GM19397 (cell line): ENCODE data around the gene SOX5.

Source experiments
- ATAC-seq: cut with Tn5 transposase; IDR thresholded peaks from one replicate; pipeline ENCODE4 v1.9.1; 2021; ENCODE audit warnings: mild to moderate bottlenecking, moderate library complexity; ENCODE audit not compliant: unreplicated experiment

Gene SOX5

DNA sequence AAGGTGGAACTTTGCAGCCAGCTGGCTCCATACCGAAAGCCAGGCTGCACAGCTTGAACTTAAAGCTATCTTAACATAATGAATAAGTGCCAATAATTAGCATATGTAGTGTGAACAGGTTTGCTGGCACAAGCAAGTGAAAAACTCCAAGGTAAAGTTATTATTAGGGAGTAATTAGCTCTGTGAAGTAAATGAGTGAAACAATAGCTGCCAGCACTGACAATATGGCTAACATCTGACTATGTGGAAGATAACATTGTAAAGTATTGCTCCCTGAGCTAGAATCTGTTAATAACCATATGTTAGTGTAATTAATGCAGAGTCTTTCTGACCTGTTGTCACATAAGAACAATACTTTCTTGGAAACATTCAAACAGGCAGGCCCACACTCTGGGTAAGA is 246.4 kb downstream of the SOX5 start:
- no peak for ATAC-seq

DNA sequence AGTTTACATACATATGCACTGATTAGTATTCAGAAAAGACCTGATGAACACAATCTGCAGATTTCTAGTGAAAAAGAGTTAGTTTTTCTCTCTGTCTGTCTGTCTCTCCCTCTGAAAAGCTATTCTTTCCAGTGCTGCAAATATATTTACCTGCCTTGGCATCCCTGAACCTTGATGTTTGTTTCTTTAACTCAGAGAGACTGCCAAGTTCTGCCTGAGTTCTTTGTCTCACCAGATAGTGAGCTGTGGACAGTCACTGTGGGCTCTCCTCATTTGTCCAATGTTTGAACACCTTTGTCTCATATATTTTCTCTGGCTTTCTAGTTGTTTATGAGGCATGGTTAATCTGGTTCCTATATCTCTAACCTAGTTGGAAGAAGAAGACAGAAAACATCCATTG is 250.4 kb downstream of the SOX5 start:
- ATAC-seq = no peak

DNA sequence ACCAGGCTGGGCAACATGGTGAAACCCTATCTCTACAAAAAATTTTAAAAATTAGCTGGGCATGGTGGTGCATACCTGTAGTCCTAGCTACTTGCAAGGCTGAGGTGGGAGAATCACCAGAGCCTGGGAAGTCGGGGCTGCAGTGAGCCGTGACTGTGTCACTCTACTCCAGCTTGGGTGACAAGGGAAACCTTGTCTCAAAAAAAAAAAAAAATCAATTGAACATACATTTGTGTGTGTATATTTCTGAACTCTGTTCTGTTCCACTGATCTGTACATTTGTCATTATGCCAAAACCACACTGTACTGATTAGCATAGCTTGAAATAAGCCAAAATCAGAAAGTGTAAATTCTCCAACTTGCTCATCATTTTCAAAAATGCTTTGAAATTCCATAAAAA is 254.6 kb downstream of the SOX5 start:
- no peak for ATAC-seq

DNA sequence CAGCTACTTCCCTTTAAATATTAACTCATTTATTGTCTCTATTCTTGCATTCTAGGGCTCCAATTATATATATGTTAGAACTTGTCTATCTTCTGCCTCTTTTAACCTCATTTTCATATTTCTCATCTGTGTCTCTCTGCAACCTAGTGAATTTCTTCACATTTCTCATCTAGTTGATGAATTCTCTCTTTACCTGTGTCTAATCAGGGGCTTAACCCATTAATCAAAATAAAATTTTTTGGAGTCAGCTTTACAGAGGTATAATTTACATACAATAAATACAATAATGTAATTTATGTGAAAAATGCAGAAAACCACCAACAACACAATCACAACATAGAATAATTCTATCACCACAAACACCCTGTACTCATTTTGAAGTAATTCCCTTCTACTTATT is 255.2 kb downstream of the SOX5 start:
- ATAC-seq = no peak

DNA sequence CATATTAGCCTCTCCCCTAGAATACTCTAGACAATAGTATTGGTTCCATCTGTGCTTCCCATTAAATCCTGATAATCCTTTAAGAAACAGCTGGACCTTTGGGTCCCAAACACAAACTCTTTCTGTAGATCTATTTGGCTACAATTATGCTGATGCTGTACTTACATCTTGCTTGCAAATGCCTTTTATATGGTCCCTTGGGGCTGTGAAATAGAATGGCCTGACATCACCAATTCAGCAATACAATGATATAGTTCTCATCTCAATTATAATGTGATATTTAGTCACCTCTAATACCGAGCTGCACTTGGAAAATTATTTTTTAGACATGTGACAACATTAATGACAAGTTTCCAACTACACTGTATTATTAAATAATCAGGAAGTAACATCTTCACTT is 261.5 kb downstream of the SOX5 start:
- ATAC-seq = no peak

DNA sequence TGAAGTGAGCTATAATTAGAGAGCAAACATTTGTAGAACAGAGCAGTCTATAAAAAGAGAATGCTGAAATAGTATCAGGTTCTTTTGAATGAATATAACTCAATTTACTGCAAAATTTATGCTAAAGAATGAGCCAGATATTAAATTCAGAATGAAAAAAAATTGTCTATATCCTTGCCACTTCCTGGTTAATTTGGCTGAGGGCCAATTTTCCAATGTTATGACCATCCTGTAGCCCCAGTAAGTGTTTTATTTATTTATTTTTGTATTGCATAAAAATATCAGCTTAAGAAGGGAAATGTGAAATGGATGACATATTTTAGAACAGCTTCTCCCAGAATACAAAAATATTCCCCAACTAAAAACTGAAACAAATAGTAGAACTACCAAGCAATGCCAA is 263.4 kb downstream of the SOX5 start:
- no peak for ATAC-seq

DNA sequence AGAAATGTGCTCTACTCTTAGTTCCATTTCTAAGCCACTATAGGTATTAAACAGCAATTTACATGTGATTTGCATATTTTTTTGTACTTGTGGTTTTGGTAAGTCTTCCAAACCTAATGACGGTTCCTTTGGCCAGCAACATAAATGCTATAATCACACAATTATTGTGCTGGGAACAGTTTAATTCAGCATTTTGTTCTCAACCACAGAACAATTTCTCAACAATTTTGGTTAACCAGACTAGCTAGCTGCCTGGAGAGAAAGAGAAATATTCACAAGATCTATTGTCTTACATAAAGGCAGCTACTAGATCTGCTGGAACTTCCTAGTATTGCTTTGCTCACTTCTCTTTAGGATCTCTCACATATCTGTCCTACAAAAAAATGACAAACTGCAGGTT is 265.3 kb downstream of the SOX5 start:
- ATAC-seq = no peak

DNA sequence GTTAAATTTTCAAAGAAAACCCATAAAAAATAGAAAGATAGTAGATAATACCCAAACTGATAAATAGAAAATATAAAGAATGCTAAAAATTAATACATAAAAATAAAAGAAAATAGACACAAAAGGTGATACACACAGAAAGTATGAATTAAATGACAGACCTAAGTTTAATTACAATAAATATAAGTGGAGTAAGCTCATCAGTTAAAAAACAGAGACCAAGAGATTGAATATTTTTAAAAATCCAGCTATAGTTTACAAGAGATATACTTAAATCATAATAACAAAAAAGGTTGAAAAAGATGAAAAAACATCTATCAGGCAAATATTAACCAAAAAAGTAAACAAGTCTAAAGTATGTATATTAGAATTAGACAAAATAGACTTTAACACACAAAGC is 268.2 kb downstream of the SOX5 start:
- ATAC-seq = no peak

DNA sequence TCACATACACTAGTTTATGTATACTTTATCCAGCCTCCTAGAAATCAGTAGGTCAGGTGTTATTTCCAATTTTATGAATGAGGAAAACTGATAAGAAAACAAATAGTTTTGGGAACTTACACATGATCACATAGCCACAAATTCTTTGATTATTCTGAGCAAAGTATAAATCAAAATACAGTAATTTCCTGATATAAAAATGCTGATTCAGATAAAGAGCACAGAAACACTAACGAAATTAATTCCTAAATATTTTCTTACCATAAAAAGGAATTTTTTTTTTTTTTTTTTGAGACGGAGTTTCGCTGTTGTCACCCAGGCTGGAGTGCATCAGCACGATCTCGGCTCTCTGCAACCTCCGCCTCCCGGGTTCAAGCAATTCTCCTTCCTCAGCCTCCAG is 275.4 kb downstream of the SOX5 start:
- no peak for ATAC-seq

DNA sequence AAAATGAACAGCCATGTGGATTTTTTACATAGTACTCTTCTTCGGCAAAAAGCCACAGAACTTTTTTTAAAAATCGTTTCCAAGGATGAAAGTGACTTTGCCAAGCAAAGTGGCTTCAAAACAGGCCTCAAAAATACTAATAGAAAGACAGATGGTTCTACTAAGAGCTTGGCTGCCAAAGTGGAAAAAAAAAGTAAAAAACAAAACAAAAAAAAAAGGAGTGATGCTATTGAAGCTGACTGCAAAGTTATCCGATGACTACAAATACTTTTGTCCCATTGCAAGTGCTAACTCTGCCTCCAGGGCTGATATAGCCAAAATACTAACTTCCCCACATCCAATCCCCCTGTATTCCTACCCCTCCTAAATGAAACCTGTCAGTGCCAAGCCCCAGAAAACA is 277.6 kb downstream of the SOX5 start:
- no peak for ATAC-seq

DNA sequence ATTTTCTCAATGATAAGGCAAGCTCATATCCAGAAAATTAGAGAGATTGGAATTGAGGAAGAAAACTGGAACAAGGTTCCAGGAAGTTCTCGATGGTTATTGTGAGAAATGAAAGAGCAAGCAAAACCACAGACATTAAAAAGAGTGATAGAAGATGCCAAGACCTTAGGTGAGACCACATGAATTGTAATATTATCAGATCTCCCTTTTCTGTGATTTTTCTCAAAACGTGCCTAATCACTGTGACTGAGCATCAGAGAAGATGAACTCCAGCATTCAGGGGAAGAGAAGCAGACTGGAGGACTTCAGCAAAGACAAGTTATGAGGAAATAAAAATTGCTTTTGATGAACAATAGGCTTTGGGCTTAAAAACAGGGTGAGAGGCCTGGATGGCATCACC is 278.8 kb downstream of the SOX5 start:
- no peak for ATAC-seq

DNA sequence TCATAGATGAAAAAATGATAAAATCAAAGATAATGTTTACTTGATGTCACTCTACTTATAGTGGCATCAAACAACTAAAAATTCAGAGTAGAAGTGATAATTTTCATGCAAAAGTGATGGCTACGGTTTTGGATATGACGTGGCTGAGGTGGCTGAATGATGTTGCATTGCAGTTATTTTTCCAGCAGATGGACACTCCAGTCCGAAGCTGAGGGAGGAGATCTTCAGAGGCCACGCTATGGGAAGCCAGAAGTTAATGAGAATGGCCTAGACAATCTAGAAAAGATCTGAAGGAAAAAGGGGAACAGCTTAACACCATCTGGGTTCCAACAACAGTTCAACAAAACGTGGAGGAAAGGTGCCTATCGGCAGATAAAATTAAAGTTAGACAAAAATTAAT is 279.8 kb downstream of the SOX5 start:
- no peak for ATAC-seq

DNA sequence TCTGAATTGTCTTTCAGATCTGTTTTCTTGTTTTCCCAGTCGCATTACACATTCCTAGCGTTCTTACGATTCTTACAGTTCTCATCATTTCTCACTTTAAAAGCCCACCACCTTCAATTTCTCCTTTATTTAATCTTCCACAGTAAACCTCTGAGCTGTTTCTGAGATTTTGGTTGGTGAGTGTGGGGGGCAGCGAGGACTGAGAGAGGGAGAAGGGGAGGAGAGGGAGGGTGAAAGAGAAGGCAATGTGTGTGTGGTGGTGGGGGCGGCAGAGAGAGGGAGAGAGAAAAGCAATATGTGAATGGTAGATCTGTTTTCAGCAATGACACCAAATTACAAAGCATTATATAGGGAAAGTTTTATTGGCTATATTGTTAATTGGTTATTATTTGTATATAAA is 282.6 kb downstream of the SOX5 start:
- no peak for ATAC-seq

DNA sequence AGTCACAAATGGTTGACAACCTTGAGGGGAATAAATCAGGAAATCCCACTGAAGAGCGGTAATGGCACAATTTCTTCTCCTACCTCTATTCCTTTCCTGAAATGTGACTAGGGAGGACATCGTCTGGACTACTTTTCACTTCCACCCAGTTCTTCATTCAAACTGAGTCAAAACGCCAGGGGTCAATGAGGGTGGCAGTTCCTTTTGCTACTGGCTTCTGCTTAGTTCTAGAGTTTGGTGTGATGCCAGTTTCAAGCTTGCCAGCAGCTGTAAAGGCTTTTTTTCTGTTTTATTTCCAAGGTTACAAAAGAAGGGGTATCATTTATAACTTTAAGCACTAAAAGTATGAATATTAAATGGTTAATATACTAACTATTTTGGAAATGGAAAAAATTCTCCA is 286.5 kb downstream of the SOX5 start:
- no peak for ATAC-seq

DNA sequence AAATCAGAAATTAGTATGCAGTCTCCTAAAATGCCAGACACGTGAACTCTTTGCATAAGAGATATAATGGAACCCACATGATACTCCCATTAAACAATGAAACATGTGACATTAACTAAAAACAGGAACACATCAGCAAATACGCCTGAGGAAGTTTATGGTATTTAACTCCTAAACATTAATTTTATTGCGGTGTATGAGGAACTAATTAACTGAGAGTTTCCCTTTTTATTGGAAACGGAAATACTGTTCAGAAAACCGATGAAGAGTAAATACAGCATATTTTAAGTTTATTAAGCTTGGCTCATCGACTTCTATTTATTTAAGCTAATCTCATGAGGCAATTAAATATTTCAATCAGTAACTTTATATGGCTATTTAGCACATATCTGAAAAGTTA is 290.3 kb downstream of the SOX5 start:
- no peak for ATAC-seq

DNA sequence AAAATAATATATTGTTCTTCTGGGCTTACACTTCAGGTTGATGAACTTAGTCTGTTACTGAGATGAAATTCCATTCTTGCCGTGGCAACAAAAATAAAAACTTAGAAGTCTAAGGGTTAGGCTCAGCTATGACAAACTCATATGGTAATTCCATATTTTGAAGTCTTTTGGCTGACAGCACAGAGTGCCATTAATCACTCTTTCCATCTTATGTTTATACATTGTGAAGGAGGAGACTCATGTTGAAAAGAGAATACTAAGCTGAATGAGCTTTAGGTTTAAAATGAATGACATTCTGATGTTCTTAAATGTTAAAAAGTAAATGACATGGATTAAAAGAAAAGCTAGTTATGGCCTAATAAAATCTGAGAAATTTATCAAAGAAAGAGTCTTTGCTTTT is 291.9 kb downstream of the SOX5 start:
- ATAC-seq = no peak

DNA sequence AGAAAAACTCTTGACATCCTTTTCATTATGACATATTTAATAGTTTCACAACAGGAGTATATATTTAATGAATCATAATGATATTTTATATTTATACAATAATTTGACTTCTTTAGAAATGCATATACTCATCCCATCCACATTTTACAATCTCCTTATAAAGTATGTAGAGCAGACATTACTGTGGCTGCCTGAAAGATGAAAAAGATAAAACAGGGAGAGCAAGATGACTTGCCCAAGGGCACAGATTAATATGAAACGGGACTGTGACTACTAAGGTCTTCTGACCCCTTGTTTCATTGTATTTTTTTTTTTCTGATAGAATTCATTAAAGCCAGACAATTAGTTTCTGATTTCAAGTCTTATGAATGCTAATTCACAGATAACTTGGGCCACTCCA is 293.6 kb downstream of the SOX5 start:
- no peak for ATAC-seq

DNA sequence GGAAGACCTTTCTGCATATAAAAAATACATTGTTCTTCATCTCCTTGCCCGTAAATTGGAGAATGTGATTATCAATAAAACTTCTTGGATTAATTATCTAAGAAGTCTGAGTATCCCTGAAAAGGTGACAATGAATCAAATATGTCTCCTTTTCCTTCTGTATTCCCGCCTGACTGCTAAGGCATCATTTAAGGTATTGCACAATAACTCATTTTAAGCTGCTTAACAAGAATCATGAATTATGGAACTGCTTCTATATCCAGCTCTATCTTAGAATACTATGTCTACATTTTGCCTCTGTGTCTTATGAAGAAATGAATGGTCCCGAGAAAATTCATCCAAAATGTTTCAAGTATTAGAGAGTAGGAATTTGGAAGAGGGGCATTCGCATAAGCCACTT is 294.4 kb downstream of the SOX5 start:
- ATAC-seq = no peak

DNA sequence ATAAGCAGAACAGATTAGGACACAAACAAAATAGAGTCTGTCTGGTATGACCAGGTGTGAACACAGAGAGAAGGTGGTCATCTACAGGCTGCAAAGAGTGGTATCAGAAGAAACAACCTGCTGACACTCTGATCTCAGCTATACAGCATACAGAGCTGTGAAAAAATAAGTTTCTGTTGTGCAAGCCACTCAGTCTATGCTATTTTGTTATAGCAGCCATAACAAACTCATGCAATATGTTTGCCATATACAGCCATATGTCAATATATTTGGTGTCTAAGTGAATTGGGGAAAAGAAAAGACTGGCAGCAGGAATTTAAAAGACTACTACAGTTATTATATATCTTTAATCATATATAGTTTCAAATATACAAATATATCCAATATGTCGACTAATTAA is 300.9 kb downstream of the SOX5 start:
- ATAC-seq = no peak

DNA sequence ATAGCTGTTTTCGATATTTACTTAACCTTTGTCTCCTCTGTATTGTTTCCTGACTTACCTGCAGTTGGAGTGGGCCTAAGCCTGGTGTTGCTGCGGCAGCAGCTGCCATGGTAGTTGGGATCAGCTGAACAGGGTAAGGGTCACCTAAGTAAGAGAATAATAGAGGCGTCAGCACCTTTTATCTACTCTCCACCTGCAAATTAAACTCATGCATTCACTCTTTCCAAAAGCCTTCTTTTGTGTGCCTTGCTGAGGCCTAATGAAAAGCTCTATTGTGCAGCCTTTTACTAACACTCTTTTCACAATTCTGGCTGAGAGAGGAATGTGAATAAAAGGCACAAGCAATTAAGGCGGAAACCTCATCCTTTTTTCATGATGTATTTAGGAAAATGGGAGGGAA is 308.7 kb downstream of the SOX5 start:
- ATAC-seq = no peak

DNA sequence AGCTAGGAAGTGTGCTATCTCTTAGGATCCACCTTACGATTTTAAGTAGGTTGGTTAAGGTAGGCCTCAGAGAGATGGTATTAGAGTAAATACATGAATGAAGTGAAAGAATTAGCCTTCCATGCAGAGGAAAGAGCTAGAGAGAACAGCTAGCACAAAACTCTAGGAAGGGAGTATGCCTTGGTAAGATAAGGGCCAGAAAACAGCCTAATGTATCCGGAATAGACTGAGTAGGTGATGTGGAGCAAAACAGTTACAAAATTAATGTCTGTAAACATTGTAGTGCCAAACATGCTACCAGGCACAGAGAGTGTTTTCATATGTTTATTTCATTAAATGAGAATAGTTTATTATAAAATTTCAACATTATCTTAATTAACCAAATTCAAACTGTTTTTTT is 315.1 kb downstream of the SOX5 start:
- ATAC-seq = no peak

DNA sequence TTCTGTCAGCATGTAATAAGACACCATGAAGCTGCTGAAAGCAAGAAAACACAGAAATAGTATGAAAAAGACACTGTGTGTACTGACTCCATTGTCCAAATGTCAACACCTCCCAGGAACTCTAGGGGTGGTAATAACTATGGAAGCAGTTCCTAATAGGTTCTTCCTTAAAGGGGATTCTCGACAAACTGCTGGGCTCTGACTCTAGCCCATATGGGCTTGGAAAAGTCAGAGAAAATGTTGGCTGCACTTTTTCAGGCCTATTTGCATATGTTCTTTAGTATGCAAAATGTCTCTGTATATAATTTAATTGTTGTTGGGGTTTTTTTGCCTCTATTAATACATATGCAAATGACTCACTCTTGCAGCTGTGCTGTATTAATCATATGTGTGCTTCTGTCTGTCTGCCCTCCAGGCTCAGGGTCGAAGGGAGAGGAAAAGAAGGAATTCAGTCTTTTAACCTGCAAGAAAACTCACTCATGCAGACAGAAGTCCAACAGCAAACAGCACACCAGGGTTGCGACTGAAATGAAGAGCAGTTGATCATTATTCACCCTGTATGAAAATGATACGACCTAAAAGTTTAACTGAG is 317.6 kb downstream of the SOX5 start:
- ATAC-seq = no peak

DNA sequence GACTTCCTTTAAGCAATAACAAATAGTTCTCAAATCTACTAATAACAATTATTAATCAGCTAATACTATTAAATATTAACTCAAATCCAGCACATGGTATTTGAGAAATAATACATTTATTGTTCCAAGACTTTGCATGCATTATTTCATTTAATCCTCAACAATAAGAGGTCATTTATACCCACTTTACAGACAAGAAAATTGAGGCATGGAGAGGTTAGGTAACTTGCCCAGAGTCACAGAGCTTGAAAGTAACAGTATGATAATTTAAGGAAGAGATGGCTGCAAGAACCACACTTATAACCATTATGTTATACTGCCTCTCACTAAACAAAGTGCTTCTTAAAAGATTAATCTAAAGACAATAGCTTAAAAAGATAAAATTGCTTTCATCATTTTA is 318.9 kb downstream of the SOX5 start:
- no peak for ATAC-seq

DNA sequence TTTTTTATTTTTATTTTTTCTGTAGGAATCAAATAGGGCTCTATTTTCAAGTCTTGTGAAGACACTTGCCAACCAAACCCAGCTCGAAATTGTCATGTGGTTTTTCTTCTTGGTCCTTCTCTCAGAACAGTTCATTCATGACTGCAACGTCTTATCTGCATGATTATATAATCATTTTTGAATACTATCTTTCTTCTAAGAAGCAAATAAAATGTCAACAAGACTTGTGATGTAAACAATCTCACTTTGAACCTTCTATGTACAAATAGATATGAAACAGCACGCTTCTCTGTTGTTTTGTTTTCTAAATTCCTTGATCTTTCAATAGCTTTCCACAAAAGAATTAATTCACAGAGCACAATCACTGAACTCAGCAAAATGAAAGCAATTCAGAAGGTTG is 320.7 kb downstream of the SOX5 start:
- ATAC-seq = no peak
